Measurements from ENCODE around the gene HCK.
"Not testable (repeated sequence)": the region's sequence is repeated elsewhere in the genome, so short reads cannot be mapped to it uniquely, and the experiment has no call there.

DNA sequence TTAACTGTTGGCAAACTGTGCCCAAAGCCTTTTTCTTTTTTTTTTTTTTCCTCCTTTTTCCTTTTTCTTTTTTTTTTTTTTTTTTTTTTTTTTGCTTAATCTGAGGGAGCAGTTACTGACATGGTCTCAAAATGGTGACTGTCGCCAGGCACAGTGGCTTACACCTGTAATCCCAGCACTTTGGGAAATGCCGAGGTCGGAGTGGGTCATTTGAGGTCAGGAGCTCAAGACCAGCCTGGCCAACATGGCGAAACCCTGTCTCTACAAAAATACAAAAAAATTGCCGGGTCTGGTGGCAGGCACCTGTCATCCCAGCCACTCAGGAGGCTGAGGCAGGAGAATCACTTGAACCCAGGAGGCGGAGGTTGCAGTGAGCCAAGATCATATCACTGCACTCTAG is 64.8 kb downstream of the HCK start:
- not testable (repeated sequence) for TF ChIP-seq YY1 (IDR thresholded peaks at IDR 0.05; ENCODE audit: insufficient read depth, insufficient read length); SUZ12 (IDR thresholded peaks at IDR 0.05; ENCODE audit: extremely low read depth, insufficient read depth, insufficient read length); ZNF274 (IDR thresholded peaks at IDR 0.05; ENCODE audit: low read depth, low read length)
